NCI-H1105 treated with DMSO at 0.1 percent for 48 hours (cell line): ENCODE data around the gene PHKG2.
"Not testable (repeated sequence)": the region's sequence is repeated elsewhere in the genome, so short reads cannot be mapped to it uniquely, and the experiment has no call there.

Experiments
- DNase-seq: peaks from one replicate; lab custom pipeline; 2025; lab: John Stamatoyannopoulos, UW

Gene PHKG2

GRCh38 chr16:30747799-30748633 is at the start of gene PHKG2:
Gene PHKG2, plus strand, starts transcription at chr16:30748425. Its CDS starts 396 bp downstream, at chr16:30748821.
- peak; percentile 97 for DNase-seq

GRCh38 chr16:30698816-30699614 is 49.2 kb upstream of the PHKG2 start, which contains the start of gene SRCAP:
Gene SRCAP, plus strand, starts transcription at chr16:30699171. Its CDS starts 1,654 bp downstream, at chr16:30700825.
- DNase-seq = peak; percentile 66

- no peak for DNase-seq
Observed at GRCh38 chr16:30699615-30700099, 48.6 kb upstream of the PHKG2 start.

GRCh38 chr16:30700491-30700890 is 47.7 kb upstream of the PHKG2 start:
- no peak for DNase-seq

GRCh38 chr16:30700971-30701370 is 47.3 kb upstream of the PHKG2 start:
- DNase-seq = no peak

GRCh38 chr16:30703071-30703470 is 45.2 kb upstream of the PHKG2 start:
- not testable (repeated sequence) for DNase-seq

GRCh38 chr16:30703971-30704370 is 44.3 kb upstream of the PHKG2 start:
- DNase-seq = no peak

- DNase-seq = no peak
Observed at GRCh38 chr16:30706046-30706445, 42.2 kb upstream of the PHKG2 start.

GRCh38 chr16:30710971-30711370 is 37.3 kb upstream of the PHKG2 start:
- no peak for DNase-seq

GRCh38 chr16:30711712-30712111 is 36.5 kb upstream of the PHKG2 start:
- no peak for DNase-seq

- no peak for DNase-seq
Observed at GRCh38 chr16:30715750-30716445, 32.3 kb upstream of the PHKG2 start.

- DNase-seq = no peak
Observed at GRCh38 chr16:30720086-30720485, 28.1 kb upstream of the PHKG2 start.

- no peak for DNase-seq
Observed at GRCh38 chr16:30720694-30721093, 27.5 kb upstream of the PHKG2 start.

GRCh38 chr16:30721167-30721566 is 27.1 kb upstream of the PHKG2 start:
- no peak for DNase-seq

- no peak for DNase-seq
Observed at GRCh38 chr16:30721606-30722005, 26.6 kb upstream of the PHKG2 start.

GRCh38 chr16:30722443-30722842 is 25.8 kb upstream of the PHKG2 start:
- no peak for DNase-seq

- DNase-seq = no peak
Observed at GRCh38 chr16:30722916-30723315, 25.3 kb upstream of the PHKG2 start.

GRCh38 chr16:30723725-30724355 is 24.4 kb upstream of the PHKG2 start:
- DNase-seq = no peak

GRCh38 chr16:30724641-30725417 is 23.4 kb upstream of the PHKG2 start:
- no peak for DNase-seq

GRCh38 chr16:30725418-30725792 is 22.8 kb upstream of the PHKG2 start:
- no peak for DNase-seq

GRCh38 chr16:30728321-30728720 is 19.9 kb upstream of the PHKG2 start:
- DNase-seq = no peak
